Thoracic aorta (tissue), 2 donors: Measurements from ENCODE around the gene CFI. TPM values are rescaled to one million over a fixed set of nuclear protein-coding genes. Genes with fewer than 3 reads are reported as not detected.

ENCODE experiments used
- ATAC-seq: fragments of 150-250 bp; one replicate; pipeline ENCODE4 v1.8.0; 2017; ENCODE audit warnings: low read depth; ENCODE audit not compliant: insufficient number of reproducible peaks, low FRiP score
- DNase-seq: peaks from one replicate; pipeline ENCODE4 v3.0.0-alpha.2; 2020; ENCODE audit warnings: low spot score
- H3K27ac ChIP-seq, 2 donors: fragments of 200-600 bp; sonication (generic); 1 replicate in 1 of 2; 2 replicates in 1 of 2; pipeline ENCODE4 v1.5.1; 2016; ENCODE audit warnings: mild to moderate bottlenecking in 2 of 2, moderate library complexity in 2 of 2
- H3K27me3 ChIP-seq: fragments of 200-600 bp; sonication (generic); replicated peaks from 2 replicates; pipeline ENCODE4 v1.6.0; 2016; ENCODE audit warnings: mild to moderate bottlenecking; ENCODE audit not compliant: insufficient read depth
- H3K36me3 ChIP-seq: fragments of 200-600 bp; sonication (generic); one replicate; pipeline ENCODE4 v1.5.1; 2016
- H3K4me1 ChIP-seq, 2 donors: fragments of 200-600 bp; sonication (generic); 1 replicate in 1 of 2; 2 replicates in 1 of 2; pipeline versions ENCODE4 v1.5.1 to v1.6.0; 2016; ENCODE audit warnings: low read depth in 2 of 2, mild to moderate bottlenecking in 1 of 2; ENCODE audit not compliant: control insufficient read depth in 1 of 2
- H3K4me3 ChIP-seq: fragments of 200-600 bp; sonication (generic); 2 replicates; pipeline ENCODE4 v1.5.1; 2016; ENCODE audit warnings: mild to moderate bottlenecking
- H3K9me3 ChIP-seq: fragments of 200-600 bp; sonication (generic); 2 replicates; pipeline ENCODE4 v1.5.1; 2016
- total RNA-seq, 2 donors: library from RNA; depleted of rRNA; stranded (reverse); fragments of >200 nt; gene quantifications; one replicate each; pipeline versions ENCODE4 v1.1.0 to v1.2.3, GENCODE V29; 2016
- TF ChIP-seq, protein P1 (sequence below): fragments of 200-600 bp; sonication (generic); IDR thresholded peaks from one replicate; pipeline ENCODE4 v1.5.1; 2019; ENCODE audit warnings: antibody characterized with exemption

CFI gene
- total RNA-seq, 2 donors from 2014 or later, result 2.2 to 20.5 TPM

DNA sequence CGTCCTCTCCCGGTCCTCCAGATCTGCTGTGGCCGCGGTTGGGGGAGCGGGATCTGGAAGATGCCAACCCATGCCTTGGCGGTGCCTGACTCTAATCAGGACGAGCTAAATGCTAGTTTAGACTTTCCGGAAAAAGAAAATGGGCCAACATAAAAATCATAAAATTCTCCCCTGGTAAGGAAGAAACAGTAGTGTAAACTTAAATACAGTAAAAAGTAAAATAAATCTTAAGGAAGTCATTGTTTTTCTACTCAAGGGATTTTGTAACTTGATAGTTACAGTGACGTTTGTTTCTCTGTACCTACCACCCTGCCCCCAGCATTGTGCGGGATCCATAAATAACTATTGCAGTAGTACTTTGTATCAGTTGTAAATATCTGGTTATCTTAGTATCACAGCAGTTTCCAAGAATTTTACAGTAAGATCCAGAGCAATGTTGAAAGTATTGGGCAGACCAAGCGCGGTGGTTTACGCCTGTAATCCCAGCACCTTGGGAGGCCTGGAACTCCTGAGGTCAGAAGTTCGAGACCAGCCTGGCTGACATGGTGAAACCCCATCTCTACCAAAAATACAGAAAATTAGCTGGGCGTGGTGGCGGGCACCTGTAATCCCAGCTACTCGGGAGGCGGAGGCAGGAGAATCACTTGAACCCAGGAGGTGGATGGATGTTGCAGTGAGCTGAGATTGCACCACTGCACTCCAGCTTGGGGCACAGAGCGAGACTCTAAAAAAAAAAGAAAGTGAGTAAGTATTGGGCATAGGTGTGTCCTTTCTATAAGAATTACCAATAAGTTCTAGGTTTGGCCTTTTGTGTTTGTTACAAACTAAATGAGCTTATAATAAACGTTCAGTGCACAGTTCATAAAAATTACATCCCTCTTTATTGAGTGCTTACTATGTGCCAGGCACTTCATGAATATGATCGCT is 70.9 kb downstream of the CFI start:
- ATAC-seq, result no peak
- no peak for DNase-seq
- TF ChIP-seq, protein P1, sequence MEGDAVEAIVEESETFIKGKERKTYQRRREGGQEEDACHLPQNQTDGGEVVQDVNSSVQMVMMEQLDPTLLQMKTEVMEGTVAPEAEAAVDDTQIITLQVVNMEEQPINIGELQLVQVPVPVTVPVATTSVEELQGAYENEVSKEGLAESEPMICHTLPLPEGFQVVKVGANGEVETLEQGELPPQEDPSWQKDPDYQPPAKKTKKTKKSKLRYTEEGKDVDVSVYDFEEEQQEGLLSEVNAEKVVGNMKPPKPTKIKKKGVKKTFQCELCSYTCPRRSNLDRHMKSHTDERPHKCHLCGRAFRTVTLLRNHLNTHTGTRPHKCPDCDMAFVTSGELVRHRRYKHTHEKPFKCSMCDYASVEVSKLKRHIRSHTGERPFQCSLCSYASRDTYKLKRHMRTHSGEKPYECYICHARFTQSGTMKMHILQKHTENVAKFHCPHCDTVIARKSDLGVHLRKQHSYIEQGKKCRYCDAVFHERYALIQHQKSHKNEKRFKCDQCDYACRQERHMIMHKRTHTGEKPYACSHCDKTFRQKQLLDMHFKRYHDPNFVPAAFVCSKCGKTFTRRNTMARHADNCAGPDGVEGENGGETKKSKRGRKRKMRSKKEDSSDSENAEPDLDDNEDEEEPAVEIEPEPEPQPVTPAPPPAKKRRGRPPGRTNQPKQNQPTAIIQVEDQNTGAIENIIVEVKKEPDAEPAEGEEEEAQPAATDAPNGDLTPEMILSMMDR, result no peak

GRCh38 chr4:109729718-109730618 is 71.8 kb downstream of the CFI start, which contains the start of gene PLA2G12A:
Gene PLA2G12A, minus strand, starts transcription at chr4:109730070. Its CDS starts 261 bp downstream, at chr4:109729809.
- peak within 1 kb of the TSS; percentile 78 to 80 for H3K27ac ChIP-seq
- H3K4me3 ChIP-seq, result peak within 1 kb of the TSS; percentile 94
- ATAC-seq (peak; percentile 84), DNase-seq (peak; percentile 3)
- H3K27me3 ChIP-seq, result no peaks in the 10 kb centered on the region
- H3K9me3 ChIP-seq, result no peaks in the 10 kb centered on the region
- TF ChIP-seq, protein P1, result no peak
- no peaks in the 10 kb centered on the region for H3K36me3 ChIP-seq
- H3K4me1 ChIP-seq, result peaks cover 2 to 21% of the 10 kb centered on the region in 2 donors

More for the DNA sequence above, 70.9 kb downstream of the CFI start:
- Histone ChIP-seq H3K27ac (peak overlapping the region; percentile 78 to 80), H3K9me3 (no peaks in the 10 kb centered on the region), H3K4me1 (peaks cover 2 to 21% of the 10 kb centered on the region in 2 donors), H3K4me3 (peak overlapping the region; percentile 94), H3K36me3 (no peaks in the 10 kb centered on the region), H3K27me3 (no peaks in the 10 kb centered on the region)

DNA sequence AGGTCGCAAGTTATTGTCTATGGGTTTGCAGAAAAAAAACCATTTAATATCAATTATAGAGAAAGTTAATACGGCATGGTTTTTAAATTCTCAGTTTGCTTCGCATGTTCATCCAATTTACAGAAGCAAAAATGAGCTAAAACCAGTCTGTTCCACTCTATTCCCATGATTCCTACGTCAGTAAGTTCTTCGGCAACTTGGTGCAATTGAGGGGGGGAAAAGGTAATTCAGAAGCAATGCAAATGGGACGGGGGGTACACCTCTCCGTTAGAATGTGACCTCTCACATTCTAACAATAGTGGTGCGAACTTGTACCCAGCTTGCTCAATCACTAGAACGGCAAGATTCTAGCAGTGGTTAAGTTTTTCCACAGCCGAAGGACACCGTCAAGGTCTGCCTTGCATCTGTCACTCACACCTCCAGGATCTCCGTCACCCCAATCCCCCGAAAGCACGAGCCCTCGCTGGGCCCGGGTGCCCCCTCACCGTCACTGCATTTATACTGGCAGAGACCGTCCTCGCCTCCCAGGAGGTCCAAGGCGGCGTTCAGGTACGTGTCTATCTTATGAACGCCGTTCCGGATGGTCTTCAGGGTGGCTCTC is 72.6 kb downstream of the CFI start:
- Histone ChIP-seq H3K27ac (no peak overlapping the region), H3K27me3 (no peaks in the 10 kb centered on the region), H3K4me3 (peak overlapping the region; percentile 94), H3K4me1 (peaks cover 2 to 21% of the 10 kb centered on the region in 2 donors), H3K36me3 (no peaks in the 10 kb centered on the region), H3K9me3 (no peaks in the 10 kb centered on the region)
- no peak for DNase-seq
- TF ChIP-seq, protein P1, result no peak
- ATAC-seq, result peak; percentile 30

DNA sequence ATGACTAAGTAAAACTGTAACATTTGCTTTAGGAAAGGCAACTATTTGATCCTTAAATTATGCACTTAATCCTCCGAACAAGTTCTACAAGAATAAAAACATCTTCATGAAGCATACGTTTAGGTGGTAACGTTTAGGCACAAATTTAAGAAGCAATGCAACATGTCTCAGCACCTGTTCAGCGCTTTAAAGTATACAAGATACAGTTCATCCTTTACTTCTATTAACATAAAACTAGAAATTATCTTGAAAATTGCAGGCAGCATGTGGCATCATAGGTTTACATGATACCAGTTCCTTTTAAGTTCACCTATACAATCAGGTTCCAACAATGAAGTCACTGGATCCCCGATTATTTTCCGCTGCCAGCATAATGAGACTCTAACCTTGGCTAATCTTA is 73.4 kb downstream of the CFI start:
- DNase-seq (no peak), ATAC-seq (no peak)
- Histone ChIP-seq H3K27ac (no peak overlapping the region), H3K36me3 (no peaks in the 10 kb centered on the region), H3K9me3 (no peaks in the 10 kb centered on the region), H3K4me1 (peaks cover 2 to 21% of the 10 kb centered on the region in 2 donors), H3K4me3 (no peak overlapping the region), H3K27me3 (no peaks in the 10 kb centered on the region)
- TF ChIP-seq, protein P1, result no peak
